ENCODE measurements around the gene EHHADH.

DNA sequence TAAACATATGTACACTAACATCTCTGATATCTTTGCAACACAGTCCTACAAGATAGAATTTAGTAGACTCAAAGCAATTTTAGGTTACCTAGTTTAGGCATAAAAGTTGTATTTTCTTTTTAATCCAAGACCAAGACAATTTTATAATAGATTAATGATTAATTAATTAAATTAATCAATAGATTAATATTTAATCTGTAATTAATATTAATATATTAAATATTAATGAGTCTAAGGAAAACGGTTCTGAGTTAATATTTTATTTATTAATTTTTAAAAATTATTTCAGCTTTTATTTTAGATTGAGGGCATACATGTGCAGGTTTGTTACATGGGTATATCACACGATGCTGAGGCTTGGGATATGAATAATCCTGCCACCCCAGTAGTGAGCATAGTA, 49.0 kb downstream of the EHHADH start:
- TF ChIP-seq GABPB1 (CRISPR knock-in tag; IDR thresholded peaks at IDR 0.05) = no peak
- TF ChIP-seq HIVEP1 (CRISPR knock-in tag; IDR thresholded peaks at IDR 0.05) = no peak
- no peak for TF ChIP-seq SMARCA5 (IDR thresholded peaks at IDR 0.05)
- no peak for TF ChIP-seq ZKSCAN8 (CRISPR knock-in tag; IDR thresholded peaks at IDR 0.05)
- TF ChIP-seq, protein P1, sequence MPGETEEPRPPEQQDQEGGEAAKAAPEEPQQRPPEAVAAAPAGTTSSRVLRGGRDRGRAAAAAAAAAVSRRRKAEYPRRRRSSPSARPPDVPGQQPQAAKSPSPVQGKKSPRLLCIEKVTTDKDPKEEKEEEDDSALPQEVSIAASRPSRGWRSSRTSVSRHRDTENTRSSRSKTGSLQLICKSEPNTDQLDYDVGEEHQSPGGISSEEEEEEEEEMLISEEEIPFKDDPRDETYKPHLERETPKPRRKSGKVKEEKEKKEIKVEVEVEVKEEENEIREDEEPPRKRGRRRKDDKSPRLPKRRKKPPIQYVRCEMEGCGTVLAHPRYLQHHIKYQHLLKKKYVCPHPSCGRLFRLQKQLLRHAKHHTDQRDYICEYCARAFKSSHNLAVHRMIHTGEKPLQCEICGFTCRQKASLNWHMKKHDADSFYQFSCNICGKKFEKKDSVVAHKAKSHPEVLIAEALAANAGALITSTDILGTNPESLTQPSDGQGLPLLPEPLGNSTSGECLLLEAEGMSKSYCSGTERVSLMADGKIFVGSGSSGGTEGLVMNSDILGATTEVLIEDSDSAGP (CRISPR knock-in tag; IDR thresholded peaks at IDR 0.05) = no peak
- no peak for TF ChIP-seq NFRKB (IDR thresholded peaks at IDR 0.05; ENCODE audit: low read depth)
- TF ChIP-seq FOS (IDR thresholded peaks at IDR 0.05; ENCODE audit: extremely low read depth, insufficient read length) = no peak
- TF ChIP-seq, protein P2, sequence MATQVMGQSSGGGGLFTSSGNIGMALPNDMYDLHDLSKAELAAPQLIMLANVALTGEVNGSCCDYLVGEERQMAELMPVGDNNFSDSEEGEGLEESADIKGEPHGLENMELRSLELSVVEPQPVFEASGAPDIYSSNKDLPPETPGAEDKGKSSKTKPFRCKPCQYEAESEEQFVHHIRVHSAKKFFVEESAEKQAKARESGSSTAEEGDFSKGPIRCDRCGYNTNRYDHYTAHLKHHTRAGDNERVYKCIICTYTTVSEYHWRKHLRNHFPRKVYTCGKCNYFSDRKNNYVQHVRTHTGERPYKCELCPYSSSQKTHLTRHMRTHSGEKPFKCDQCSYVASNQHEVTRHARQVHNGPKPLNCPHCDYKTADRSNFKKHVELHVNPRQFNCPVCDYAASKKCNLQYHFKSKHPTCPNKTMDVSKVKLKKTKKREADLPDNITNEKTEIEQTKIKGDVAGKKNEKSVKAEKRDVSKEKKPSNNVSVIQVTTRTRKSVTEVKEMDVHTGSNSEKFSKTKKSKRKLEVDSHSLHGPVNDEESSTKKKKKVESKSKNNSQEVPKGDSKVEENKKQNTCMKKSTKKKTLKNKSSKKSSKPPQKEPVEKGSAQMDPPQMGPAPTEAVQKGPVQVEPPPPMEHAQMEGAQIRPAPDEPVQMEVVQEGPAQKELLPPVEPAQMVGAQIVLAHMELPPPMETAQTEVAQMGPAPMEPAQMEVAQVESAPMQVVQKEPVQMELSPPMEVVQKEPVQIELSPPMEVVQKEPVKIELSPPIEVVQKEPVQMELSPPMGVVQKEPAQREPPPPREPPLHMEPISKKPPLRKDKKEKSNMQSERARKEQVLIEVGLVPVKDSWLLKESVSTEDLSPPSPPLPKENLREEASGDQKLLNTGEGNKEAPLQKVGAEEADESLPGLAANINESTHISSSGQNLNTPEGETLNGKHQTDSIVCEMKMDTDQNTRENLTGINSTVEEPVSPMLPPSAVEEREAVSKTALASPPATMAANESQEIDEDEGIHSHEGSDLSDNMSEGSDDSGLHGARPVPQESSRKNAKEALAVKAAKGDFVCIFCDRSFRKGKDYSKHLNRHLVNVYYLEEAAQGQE (IDR thresholded peaks at IDR 0.05; ENCODE audit: borderline replicate concordance) = no peak
- TF ChIP-seq, protein P2 (CRISPR knock-in tag; IDR thresholded peaks at IDR 0.05; ENCODE audit: low read depth) = no peak
- TF ChIP-seq, protein P3, sequence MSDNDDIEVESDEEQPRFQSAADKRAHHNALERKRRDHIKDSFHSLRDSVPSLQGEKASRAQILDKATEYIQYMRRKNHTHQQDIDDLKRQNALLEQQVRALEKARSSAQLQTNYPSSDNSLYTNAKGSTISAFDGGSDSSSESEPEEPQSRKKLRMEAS (CRISPR knock-in tag; IDR thresholded peaks at IDR 0.05) = no peak
- no peak for TF ChIP-seq BHLHE40 (IDR thresholded peaks at IDR 0.05; ENCODE audit: low read length)
- no peak for TF ChIP-seq CREM (IDR thresholded peaks at IDR 0.05; ENCODE audit: low read depth)
- TF ChIP-seq, protein P4, sequence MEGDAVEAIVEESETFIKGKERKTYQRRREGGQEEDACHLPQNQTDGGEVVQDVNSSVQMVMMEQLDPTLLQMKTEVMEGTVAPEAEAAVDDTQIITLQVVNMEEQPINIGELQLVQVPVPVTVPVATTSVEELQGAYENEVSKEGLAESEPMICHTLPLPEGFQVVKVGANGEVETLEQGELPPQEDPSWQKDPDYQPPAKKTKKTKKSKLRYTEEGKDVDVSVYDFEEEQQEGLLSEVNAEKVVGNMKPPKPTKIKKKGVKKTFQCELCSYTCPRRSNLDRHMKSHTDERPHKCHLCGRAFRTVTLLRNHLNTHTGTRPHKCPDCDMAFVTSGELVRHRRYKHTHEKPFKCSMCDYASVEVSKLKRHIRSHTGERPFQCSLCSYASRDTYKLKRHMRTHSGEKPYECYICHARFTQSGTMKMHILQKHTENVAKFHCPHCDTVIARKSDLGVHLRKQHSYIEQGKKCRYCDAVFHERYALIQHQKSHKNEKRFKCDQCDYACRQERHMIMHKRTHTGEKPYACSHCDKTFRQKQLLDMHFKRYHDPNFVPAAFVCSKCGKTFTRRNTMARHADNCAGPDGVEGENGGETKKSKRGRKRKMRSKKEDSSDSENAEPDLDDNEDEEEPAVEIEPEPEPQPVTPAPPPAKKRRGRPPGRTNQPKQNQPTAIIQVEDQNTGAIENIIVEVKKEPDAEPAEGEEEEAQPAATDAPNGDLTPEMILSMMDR (IDR thresholded peaks at IDR 0.05 in 2 of 3, conservative IDR thresholded peaks at IDR 0.05 in 1 of 3; ENCODE audit: insufficient read depth in 2 of 3, low read depth in 1 of 3, low read length in 3 of 3) = no peak
- TF ChIP-seq TAF1 (IDR thresholded peaks at IDR 0.05; ENCODE audit: control insufficient read depth, extremely low read depth, insufficient read depth, low read length, severe bottlenecking) = no peak
- no peak for TF ChIP-seq ZNF274 (IDR thresholded peaks at IDR 0.05; ENCODE audit: borderline replicate concordance, low read depth, low read length)

Data from K562 (cell line).